Endodermal cell (in vitro differentiated cells): ENCODE measurements around the gene AOPEP. TPM values are rescaled to one million over a fixed set of nuclear protein-coding genes. Genes with fewer than 3 reads are reported as not detected.
A peak's percentile ranks its signal among the peaks of the same experiment; 100 is the strongest.

Experiments
- DNase-seq: peaks from one replicate; pipeline ENCODE4 v3.0.0-alpha.2; 2017
- H3K27ac ChIP-seq: 2 replicates; pipeline ENCODE4 v1.5.1; 2013; ENCODE audit warnings: mild to moderate bottlenecking, low read depth, low read length, moderate library complexity
- H3K27me3 ChIP-seq: 2 replicates; pipeline ENCODE4 v1.6.1; 2013; ENCODE audit warnings: mild to moderate bottlenecking, low read length, moderate library complexity; ENCODE audit not compliant: insufficient read depth, control insufficient read depth, poor library complexity, severe bottlenecking
- H3K36me3 ChIP-seq: 2 replicates; pipeline ENCODE4 v1.7.0; 2013; ENCODE audit warnings: mild to moderate bottlenecking, low read length, moderate library complexity; ENCODE audit not compliant: control insufficient read depth, insufficient read depth
- H3K4me1 ChIP-seq: one replicate; pipeline ENCODE4 v1.7.0; 2013; ENCODE audit warnings: low read length; ENCODE audit not compliant: control insufficient read depth, insufficient read depth
- H3K4me3 ChIP-seq: 2 replicates; pipeline ENCODE4 v1.5.1; 2013; ENCODE audit warnings: mild to moderate bottlenecking, low read length, moderate library complexity
- H3K9ac ChIP-seq: 2 replicates; pipeline ENCODE4 v1.6.1; 2013; ENCODE audit warnings: mild to moderate bottlenecking, low read length, moderate library complexity; ENCODE audit not compliant: poor library complexity, severe bottlenecking; ENCODE audit errors: extremely low read depth
- H3K9me3 ChIP-seq: 2 replicates; pipeline ENCODE4 v1.6.1; 2013; ENCODE audit warnings: mild to moderate bottlenecking, low read length, moderate library complexity; ENCODE audit not compliant: control insufficient read depth
- H3K27ac Mint-ChIP-seq: 2 replicates; pipeline ENCODE4 v1.8.0; 2020; ENCODE audit warnings: mixed read lengths
- H3K27me3 Mint-ChIP-seq: 2 replicates; pipeline ENCODE4 v1.8.0; 2021; ENCODE audit warnings: mild to moderate bottlenecking, mixed read lengths; ENCODE audit not compliant: insufficient read depth
- H3K36me3 Mint-ChIP-seq: 2 replicates; pipeline ENCODE4 v1.8.0; 2020; ENCODE audit warnings: low read depth, mixed read lengths
- H3K4me1 Mint-ChIP-seq: 2 replicates; pipeline ENCODE4 v1.8.0; 2020; ENCODE audit warnings: mixed read lengths
- H3K4me3 Mint-ChIP-seq: 2 replicates; pipeline ENCODE4 v1.8.0; 2020; ENCODE audit warnings: mild to moderate bottlenecking, moderate library complexity, mixed read lengths
- H3K9me3 Mint-ChIP-seq: 2 replicates; pipeline ENCODE4 v1.8.0; 2020; ENCODE audit warnings: mild to moderate bottlenecking, mixed read lengths
- CTCF ChIP-seq: fragments of 200-600 bp; sonication (generic); conservative IDR thresholded peaks from 2 replicates; pipeline ENCODE4 v1.5.0; 2021; ENCODE audit warnings: antibody characterized with exemption, mild to moderate bottlenecking
- WGBS, 2 experiments: methylation state at CpG; one replicate each; pipeline versions ENCODE4 v1.1.5 to v1.1.7; 2013; ENCODE audit warnings: missing lambda C conversion rate in 2 of 2, mixed read lengths in 1 of 2; ENCODE audit not compliant: insufficient coverage in 1 of 2, insufficient read length in 1 of 2; 5-methylcytosine and 5-hydroxymethylcytosine counted together
- total RNA-seq, 2 donors: library from RNA; stranded (reverse); fragmentation: NEBNext Ultra II Directional in 1 of 2; extraction: Animal tissue kit (Norgen Biotek cat#: 25700) in 1 of 2; gene quantifications; 2 replicates in 1 of 2; 3 replicates in 1 of 2; pipeline ENCODE4 v1.2.1, GENCODE V29; 2021

The AOPEP gene
- total RNA-seq, 2 donors from 2014 or later, result 23.4 to 33.7 TPM

GRCh38 chr9:94808926-94809700 lies 82.6 kb downstream of the AOPEP start:
- no peak overlapping the region for H3K4me3 Mint-ChIP-seq
- no peaks in the 10 kb centered on the region for H3K27me3 Mint-ChIP-seq
- no peak overlapping the region for H3K27ac Mint-ChIP-seq
- Histone ChIP-seq H3K4me3 (no peak overlapping the region), H3K4me1 (no peaks in the 10 kb centered on the region), H3K36me3 (peaks cover 13% of the 10 kb centered on the region), H3K27me3 (no peaks in the 10 kb centered on the region), H3K9me3 (no peaks in the 10 kb centered on the region), H3K9ac (no peak overlapping the region), H3K27ac (no peak overlapping the region)
- no peaks in the 10 kb centered on the region for H3K9me3 Mint-ChIP-seq
- H3K4me1 Mint-ChIP-seq, result peaks cover 23% of the 10 kb centered on the region
- no peak for DNase-seq
- TF ChIP-seq CTCF, result no peak
- 92 to 96% methylated on average over 6 of the region's 6 CpGs for WGBS, 2 experiments
- H3K36me3 Mint-ChIP-seq, result peaks cover 16% of the 10 kb centered on the region

- no peaks in the 10 kb centered on the region for H3K4me1 ChIP-seq
- Mint-ChIP-seq H3K27ac (no peak overlapping the region), H3K36me3 (peaks cover 18% of the 10 kb centered on the region), H3K4me3 (no peak overlapping the region), H3K4me1 (peaks cover 23% of the 10 kb centered on the region), H3K27me3 (no peaks in the 10 kb centered on the region), H3K9me3 (no peaks in the 10 kb centered on the region)
- H3K36me3 ChIP-seq, result peaks cover 13% of the 10 kb centered on the region
- peaks cover 4% of the 10 kb centered on the region for H3K9me3 ChIP-seq
- H3K4me3 ChIP-seq, result no peak overlapping the region
- H3K9ac ChIP-seq, result no peak overlapping the region
- WGBS, 2 experiments, result 94 to 100% methylated on average over 3 to 6 of the region's 6 CpGs
- no peak for DNase-seq
- no peak for TF ChIP-seq CTCF
- no peak overlapping the region for H3K27ac ChIP-seq
- H3K27me3 ChIP-seq, result no peaks in the 10 kb centered on the region
These were observed 83.3 kb downstream of the AOPEP start for GRCh38 chr9:94809778-94810177.

GRCh38 chr9:94811074-94811473 lies 84.6 kb downstream of the AOPEP start:
- peaks cover 13% of the 10 kb centered on the region for H3K36me3 ChIP-seq
- peaks cover 9% of the 10 kb centered on the region for H3K9me3 ChIP-seq
- Mint-ChIP-seq H3K9me3 (no peaks in the 10 kb centered on the region), H3K27ac (no peak overlapping the region), H3K36me3 (peaks cover 30% of the 10 kb centered on the region), H3K4me3 (no peak overlapping the region), H3K4me1 (peaks cover 18% of the 10 kb centered on the region), H3K27me3 (no peaks in the 10 kb centered on the region)
- H3K9ac ChIP-seq, result no peak overlapping the region
- 96 to 100% methylated on average over 1 to 2 of the region's 2 CpGs for WGBS, 2 experiments
- H3K27me3 ChIP-seq, result no peaks in the 10 kb centered on the region
- no peaks in the 10 kb centered on the region for H3K4me1 ChIP-seq
- H3K27ac ChIP-seq, result no peak overlapping the region
- no peak for DNase-seq
- TF ChIP-seq CTCF, result peak; percentile 32
- no peak overlapping the region for H3K4me3 ChIP-seq
